TTC549 (cell line): ENCODE results near the gene FARS2.

Source experiments
- FAIRE-seq: peaks from 2 replicates; lab custom pipeline; 2012; peaks lifted over from hg19 to GRCh38; lab: Jason Lieb, UNC

Gene FARS2

DNA sequence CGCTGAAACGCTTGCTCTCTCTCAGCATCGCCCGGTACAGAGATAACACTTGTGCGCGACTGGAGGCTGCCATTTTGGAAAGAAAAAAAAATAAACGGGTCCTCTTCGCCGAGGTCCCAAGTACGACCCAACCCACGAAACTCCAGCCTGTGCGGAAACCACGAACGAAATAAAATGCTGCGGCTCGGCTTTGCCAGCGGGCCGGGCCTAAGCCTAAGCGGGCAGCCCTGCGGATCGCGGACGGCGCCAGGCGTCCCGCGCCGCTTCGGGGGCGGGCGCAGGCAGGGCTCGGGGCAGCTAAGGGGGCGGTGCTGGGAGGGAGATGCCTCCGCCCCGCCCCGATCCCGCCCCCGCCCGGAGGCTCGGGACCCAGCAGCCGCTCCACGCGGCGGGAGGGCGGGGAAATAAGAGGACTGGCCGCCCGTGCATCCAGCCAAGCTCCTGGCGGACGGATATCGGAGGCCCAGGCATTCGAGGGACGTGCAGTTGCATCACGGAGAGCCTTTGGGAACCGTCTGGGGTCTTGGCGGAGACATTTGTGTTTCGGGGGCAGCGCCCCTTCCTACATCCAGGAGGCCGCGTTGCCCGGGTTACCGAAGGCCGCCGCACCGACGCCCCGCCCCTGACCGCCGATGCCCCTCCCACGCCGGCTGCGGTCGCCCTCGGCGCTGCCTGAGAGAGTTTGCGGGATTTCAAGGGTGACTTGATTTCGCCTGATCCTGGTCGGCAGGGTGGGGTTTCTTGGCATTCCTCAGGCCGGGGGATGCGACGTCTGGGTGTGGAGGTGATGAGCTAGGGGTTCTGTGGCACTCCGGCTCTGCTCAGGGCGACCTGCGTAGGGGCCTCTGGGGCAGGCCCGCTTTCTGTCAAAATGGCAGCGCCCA lies at the start of gene FARS2, which contains the start of gene LYRM4:
Gene FARS2 (plus strand): TSS at position 853 of the 884 bp plus-strand sequence.
Gene LYRM4 (minus strand): TSS at position 290 of the 884 bp plus-strand sequence. CDS start 217 bp downstream, at position 73.
- no peak for FAIRE-seq

DNA sequence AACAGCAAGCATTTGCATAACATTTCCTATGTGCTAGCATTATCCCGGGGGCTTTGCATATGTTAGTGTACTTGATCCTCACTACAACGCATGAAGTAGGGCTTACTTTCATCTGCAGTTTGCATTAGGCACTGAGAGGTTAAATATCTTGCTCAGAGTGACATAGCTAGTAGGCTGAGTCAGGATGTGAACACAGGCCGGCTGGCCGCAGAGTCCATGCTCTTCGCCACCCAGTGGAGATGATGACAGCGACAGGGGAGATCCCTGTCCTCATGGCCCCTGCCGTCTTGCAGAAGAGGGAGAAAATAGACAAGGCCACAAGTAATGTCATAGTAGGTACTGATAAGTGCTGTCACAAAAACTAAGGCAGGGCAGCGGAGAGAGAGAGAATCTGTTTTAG lies 47.5 kb upstream of the FARS2 start:
- FAIRE-seq = no peak

DNA sequence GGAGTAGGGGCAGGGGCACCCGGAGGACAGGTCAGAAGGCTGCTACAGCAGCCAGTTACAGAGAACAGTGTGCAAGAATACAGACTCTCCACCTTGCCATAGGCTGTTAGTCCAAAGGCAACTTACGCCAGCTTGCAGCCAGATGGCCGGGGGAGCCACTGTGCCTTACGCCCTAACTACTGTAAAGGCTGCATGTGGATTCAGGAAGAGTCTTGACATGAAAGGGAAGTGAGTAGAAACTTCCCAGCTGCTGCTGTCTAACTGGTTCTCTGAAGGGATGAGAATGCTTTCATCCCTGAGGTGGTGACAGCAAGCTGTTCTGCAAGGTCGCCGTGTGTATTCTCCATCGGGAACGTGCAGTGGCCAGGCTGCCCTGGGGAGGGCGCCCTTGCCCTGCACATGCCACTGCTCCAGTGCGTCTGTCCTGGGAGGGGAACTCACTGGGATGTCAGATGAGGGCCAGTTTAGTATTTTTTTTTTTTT lies 46.7 kb upstream of the FARS2 start:
- FAIRE-seq = no peak

DNA sequence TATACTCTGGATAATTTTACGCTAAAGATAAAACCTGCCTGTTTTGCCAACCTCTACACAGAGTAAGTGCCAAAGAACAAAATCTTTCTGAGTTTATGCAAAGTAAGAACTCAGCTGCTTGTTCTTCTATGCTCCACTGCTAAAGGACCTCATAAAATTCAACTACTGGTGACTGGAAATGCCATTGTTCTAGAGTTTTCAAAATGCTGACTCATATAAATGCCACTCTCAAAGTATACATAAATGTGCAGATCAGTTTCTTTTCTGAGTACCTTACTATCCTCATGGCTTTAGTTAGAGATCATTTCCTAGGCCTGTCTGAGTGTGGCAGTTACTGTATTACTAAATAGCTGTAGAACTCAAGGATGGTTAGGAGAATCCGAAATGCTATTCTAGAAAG lies 46.2 kb upstream of the FARS2 start:
- FAIRE-seq = no peak

DNA sequence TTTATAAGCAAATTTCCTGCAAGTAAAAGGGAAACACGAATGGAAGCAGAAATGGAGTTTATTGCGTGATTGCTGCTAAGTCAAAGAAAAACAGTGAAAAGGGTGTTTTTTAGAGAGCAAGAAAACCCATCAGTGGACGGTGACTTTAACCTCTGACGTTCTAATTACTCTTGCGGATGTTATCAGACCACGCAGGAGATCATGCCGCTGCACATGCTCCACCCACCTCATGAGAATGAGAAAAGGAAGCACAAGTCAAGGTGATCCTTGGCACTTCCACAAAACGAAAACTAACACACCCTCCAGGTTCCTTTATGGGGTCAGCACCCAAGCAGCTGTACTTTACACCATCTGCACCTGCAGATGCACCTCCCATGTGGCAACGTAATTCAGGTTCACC lies 45.5 kb upstream of the FARS2 start:
- FAIRE-seq = no peak

DNA sequence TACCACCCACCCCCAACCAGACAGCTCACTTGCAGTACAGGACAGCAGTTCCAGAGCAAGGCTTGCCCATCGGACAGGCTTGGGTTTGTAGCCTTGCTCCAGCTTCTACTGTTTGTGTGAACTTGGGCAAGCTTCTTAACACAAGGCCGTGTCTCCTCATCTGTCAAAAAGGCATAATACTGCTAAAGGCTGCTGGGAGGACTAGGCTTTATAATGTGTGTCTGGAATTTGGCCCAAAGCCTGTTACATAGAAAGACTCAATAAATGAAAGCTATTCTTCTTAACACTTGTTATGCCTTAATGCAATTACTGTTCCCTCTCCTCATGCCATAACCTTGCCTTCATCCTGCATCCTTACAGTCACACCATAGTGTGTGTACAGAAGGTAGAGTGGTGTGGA lies 44.0 kb upstream of the FARS2 start:
- FAIRE-seq = no peak

DNA sequence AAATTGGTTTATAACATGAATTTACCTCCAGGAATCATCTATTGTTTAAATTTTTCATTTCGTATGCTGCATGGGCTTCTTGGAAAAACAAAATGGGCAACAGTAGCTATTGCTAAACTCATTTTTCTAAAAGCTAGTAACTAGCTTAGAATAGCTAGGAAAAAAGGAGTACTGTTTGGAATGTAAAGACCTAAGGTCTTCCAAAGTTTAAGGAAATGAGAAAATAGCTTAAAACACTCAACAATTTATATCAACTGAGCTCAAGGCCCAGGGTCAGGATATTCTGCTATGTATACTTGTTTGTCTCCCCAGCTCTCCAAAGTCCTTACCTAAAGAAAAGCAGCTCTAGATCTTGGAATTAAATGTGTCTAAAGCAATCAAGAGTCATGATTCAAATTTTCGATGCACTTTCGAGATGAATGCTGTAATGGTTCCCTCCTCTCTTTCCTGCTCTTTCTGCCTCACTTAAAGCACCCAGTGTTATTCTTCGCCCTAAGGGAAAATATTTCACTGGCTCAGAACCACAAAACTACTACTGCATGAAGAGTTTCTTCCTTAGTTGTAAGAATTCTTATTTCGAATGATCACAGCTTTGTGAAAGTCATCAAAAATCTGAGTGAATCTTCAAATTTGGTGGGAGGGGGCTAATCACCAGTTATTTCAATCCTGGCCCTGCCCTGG lies 42.2 kb upstream of the FARS2 start:
- no peak for FAIRE-seq

DNA sequence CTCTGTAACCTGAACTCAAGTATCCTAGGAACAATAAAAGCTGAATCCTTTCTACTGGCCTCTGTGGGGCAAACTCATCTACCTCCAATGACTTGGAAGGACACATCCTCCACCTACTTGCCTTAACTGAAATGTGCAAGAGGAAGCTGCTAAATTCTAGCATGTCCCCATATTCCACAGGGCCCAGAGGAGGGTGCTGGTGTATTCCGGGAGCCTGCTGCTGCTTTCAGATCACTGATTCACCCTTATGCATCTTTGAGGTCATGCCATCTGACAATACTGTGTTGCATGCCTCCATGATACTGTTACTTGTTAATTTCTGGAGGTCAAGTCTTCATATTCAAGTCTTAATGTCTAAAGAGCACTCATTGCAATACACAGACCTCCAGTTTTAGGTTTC lies 40.9 kb upstream of the FARS2 start:
- no peak for FAIRE-seq

DNA sequence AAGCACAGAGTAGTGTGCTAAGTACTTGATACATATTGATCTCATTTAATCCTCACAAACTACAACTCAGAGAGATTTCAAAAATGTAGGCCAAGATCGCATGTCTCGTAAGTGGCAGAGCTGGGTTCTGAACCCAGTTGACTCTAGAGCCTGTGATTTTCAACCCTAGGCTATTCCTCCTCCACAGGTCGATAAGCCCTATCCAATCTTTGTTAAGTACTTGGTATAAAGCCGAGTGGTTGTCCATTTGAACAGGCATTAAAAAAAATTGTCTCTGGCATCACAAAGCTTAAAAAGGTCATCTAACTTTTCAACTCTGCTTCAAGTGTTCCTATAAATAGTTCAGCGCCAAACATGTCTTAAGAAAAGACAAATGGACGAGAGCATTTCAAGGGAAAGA lies 38.0 kb upstream of the FARS2 start:
- FAIRE-seq = no peak

DNA sequence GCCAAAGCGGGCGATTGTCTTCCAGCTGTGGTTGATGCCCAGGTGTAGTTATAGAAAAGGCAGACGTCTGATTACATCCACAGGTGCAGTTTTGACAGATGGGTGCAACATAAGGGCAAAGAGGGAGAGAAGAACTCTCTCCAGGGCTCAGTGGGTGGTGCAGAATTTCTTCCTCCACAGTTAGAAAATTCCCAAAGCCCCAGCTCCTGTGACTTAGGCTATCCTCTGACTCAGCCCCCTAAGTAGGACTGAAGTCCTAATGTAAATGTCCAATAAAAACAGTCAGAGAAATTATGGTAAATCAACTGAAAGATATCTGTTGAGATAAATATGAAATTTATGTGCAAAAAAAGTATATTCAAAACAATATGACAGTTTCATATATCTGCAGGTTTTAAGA lies 32.0 kb upstream of the FARS2 start:
- no peak for FAIRE-seq

DNA sequence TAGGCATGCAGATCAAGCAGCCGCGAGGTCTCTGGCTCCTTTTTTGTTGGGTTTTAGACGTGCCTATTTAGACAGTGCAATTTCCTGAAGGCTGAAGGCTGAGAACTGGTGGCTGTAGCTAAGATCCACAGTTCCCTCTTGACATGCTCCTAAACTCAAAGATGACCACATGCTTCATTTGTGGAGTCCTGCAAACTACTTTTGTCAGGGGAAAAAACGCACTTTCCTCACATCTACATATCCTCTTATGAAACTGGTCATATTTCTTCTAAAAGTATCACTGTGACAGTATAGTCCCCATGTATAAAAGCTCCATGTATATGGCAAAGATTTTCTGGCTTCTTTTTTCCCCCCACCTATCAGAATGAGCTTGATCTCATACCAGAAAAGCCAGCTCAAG lies 31.2 kb upstream of the FARS2 start:
- FAIRE-seq = no peak

DNA sequence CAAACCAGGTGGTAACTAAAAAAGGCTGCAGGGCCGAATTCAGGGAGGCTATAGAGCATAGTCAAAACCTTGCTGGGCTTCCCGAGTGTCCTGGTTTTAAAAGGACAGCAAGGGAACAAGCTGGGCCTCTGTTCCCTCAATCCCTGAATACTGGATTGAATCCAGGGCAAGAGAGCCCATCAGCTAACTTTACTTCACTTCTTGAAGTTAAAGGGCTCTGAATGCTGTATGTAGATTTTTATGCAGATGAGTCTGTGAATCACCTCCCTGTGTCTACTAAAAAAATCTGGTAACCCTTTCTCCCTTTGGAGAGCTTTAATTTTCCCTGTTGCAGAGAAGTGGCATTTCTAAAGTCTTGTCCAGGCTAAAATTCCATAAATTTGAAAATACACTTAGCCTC lies 30.0 kb upstream of the FARS2 start:
- no peak for FAIRE-seq

DNA sequence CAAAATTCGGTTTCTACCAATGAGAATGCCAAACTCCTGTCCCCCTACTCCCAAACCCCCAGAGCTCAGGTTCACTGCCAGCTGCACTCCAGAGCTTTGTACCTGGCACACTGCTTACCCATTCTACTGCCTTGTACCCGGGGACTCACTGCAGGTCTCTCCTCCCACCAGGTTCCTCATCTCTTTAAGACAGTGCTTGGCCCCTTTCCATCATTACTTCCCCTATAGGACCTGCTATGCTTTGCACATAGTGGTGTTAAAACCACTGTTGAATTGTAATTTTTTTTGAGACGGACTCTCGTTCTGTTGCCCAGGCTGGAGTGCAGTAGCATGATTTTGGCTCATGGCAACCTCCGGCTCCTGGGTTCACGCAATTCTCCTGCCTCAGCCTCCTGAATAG lies 26.4 kb upstream of the FARS2 start:
- no peak for FAIRE-seq

DNA sequence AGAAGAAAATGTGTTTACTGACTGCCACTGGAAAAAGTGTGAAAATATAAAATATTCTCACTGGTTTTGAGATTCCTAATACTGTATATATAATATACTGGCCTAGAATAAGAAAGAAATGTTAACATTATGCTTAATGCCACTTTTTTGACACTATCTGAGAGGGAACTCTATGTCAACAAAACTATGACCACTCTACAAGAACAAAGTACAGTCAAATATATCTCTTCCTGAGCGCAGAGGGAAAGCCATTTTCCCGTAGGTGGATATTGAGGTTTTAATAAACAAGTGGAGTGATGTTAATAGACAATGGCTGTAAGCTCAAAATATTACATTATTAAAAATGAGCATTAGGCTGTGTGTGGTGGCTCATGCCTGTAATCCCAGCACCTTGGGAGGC lies 25.5 kb upstream of the FARS2 start:
- FAIRE-seq = no peak

DNA sequence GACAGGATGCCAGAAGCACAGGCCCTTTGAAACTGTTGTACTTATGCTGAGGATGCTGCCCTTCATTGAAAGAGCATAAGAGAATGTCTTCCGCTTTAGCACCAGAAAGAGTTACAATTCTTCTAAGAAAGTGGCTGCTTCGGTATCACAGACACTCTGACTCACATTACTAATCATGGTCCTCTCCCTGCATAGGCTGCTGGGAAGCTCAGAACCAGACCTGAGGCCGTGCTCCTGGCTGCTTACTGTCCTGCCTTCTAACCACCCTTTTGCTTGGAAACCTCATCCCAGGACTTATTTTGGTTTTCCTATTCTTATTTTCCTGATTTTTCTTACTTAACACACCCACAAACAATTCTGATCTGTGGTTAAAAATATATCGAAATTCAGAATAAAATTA lies 23.5 kb upstream of the FARS2 start:
- no peak for FAIRE-seq

DNA sequence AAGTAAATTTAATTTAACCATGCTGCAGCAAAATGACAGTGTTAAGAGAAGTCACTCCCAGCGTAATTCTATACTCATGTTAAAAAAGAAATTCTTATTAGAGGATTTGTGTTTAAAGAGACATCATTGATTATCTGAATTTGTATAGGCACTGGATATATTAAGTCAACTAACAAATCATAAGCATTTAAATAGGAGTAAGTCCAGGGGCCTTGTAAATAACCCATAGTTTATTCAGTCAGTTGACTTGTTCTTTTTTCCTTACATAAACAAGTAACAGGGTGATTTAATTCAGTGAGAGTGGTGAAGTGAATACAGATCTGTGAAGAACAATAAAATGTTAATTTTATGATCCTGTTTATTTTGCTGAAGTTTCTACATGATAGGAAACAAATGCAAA lies 23.0 kb upstream of the FARS2 start:
- no peak for FAIRE-seq

DNA sequence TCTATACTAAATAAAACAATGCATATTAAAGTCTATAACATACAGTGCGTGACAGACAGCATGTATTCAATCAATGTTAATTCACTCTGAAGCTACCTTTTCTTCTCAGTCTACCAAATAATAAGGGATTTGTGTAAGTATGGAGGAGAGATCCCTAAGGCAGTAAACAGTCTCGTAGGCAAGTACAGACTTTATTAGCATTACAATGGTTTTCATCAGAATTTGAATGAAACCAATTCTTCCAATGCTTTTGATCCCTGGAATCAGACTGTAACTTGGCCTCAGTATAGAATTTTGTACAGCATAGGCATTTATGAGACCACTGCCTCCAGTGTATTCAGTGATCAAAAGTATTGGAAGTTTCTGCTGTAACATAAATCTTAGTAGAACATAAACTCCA lies 20.1 kb upstream of the FARS2 start:
- FAIRE-seq = no peak

DNA sequence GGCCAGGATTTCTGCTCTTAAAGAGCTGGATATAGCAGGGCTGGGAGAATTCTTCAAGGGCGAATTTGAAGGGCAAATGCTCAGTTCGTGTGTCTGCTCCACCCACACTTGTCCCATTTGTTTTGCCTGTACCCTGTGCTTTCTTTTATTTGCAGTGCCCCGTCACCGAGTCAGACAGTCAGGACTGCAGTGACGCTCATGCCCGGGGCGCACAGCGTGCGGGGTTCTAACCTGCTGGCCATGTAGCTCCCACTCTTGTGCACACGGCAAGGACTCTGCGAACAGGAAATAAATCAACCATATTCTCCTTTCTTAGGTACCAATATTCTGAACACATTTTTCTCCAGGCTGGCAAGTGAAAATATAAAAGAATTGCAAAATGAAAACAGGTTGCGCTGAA lies 18.2 kb upstream of the FARS2 start:
- no peak for FAIRE-seq

DNA sequence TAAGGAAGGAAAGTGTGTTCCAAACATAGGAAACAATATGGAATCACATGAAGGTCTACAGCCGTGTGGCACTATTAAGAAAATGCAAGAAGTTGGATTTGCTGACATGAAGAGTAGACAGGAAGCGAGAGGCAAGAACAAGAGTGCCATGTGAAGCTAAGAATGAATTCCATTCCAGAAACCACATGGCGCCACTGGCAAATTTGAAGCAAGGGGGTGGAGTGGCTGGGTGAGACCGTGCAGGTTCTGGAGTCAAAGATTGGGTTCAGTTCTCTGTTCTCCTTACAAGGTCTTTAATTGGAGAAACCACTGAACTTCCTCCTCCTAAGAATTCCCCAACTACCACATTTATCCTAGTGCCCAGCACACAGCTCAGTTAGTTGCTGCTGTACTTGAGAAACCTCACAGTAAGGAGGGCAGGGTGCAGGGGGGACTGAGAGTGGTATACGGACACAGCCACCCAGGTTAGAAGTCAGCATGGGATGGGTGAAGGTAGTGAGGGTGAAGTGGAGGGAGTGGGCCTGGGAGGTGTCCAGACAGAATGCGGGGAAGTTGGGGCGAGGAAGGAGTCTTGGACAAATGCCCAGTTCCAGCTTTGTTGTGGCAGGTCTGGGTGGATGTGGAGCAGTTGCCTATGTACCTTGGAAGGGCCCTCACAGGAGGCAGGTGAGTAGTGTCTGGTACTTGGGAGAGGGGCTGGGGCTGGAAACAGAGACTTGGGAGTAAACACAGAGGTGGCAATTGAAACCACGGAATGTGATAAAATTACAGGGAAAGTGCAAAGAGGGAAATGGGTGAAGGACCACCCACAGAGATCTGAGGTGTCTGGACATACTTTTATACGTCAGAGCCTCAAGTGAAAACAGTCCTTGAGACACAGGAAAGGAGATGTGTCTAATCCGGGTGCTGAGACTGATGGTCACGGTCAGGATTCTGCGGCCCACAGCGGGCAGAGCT lies 14.9 kb upstream of the FARS2 start:
- no peak for FAIRE-seq

DNA sequence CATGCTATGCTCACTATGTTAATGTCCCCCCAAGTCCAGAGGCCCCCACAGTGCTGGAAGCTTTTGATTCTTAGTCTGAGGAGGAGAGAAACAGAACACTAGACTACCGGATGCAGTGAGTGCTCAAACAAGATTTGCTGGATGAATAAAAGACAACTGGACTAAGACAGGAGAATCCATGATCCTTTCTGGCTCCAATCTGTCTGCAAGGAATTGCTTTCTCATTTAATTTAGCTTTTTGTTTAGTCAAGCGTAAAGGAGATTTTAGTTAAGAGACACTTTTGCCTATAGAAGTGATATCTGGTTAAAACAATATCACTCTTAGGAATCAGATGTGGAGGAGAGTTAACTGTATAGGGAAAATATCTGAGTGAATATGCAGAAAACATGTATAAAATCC lies 14.1 kb upstream of the FARS2 start:
- no peak for FAIRE-seq

DNA sequence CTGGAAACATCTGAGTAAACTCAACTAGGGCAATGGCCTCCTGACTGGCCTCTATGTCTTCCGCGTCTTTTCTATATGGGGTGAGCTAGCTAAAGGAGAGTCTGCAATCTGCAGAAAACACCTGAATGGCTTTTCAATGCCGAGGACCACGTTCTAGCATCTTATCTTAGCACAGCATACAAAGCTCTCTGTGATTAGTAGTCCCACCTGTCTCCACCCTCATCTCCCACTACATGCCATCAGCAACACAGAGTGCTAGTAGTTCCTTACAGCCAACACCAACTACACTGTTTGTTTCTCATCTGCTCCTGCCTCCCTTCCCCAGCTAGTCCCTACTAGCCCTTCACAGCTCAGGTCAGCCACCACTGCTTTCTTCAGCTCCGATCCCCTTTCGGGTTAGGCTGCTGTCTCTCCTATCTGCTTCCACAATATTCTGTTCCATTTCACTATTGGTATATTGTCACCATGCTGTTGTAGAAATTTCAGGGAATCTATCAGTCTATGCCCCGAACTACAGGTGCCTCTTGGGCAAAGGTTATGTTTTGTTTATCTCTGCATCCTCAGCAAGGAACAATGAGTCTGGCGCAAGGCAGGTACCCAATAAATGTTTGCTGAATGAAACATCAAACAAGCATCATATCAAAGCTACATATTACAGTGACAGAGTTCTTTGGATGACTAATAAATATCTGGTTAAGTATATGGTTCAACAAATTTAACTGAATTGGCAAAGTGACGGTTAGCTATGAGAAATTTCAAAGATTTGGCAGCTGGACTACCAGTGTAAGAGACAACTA lies 12.8 kb upstream of the FARS2 start:
- FAIRE-seq = no peak
